GM23338 (cell line): ENCODE results near the gene ANKFY1. TPM values are rescaled to one million over a fixed set of nuclear protein-coding genes. Genes with fewer than 3 reads are reported as not detected.

Experiments used
- ATAC-seq: fragments of 200-7000 bp; cut with Tn5 transposase; 3 replicates; pipeline ENCODE4 v1.9.1; 2020
- DNase-seq: peaks from one replicate; pipeline ENCODE4 v3.0.0-alpha.2; 2015; ENCODE audit warnings: low spot score
- H2AFZ ChIP-seq: fragments of 200-600 bp; sonication (generic); 2 replicates; pipeline ENCODE4 v1.8.0; 2016; ENCODE audit warnings: antibody characterized with exemption, mild to moderate bottlenecking, moderate library complexity
- H3F3A ChIP-seq: fragments of 200-600 bp; sonication (generic); replicated peaks from 2 replicates; pipeline ENCODE4 v1.8.0; 2017; ENCODE audit warnings: antibody characterized with exemption, mixed run types, low read depth
- H3K27ac ChIP-seq: fragments of 200-600 bp; sonication (generic); 2 replicates; pipeline ENCODE4 v1.6.1; 2016; ENCODE audit warnings: low read depth
- H3K27me3 ChIP-seq: fragments of 200-600 bp; sonication (generic); 2 replicates; pipeline ENCODE4 v1.8.0; 2016; ENCODE audit warnings: mild to moderate bottlenecking, mixed run types, moderate library complexity; ENCODE audit not compliant: insufficient read depth
- H3K36me3 ChIP-seq: fragments of 200-600 bp; sonication (generic); 2 replicates; pipeline ENCODE4 v1.8.0; 2016; ENCODE audit warnings: mild to moderate bottlenecking; ENCODE audit not compliant: insufficient read depth
- H3K4me1 ChIP-seq: fragments of 200-600 bp; sonication (generic); 2 replicates; pipeline ENCODE4 v1.8.0; 2016; ENCODE audit warnings: mild to moderate bottlenecking, moderate library complexity; ENCODE audit not compliant: insufficient read depth
- H3K4me2 ChIP-seq: fragments of 200-600 bp; sonication (generic); 2 replicates; pipeline ENCODE4 v1.7.1; 2017; ENCODE audit warnings: mixed run types
- H3K4me3 ChIP-seq: fragments of 200-600 bp; sonication (generic); 2 replicates; pipeline ENCODE4 v1.6.1; 2016; ENCODE audit warnings: mixed run types
- H3K79me2 ChIP-seq: fragments of 200-600 bp; sonication (generic); replicated peaks from 2 replicates; pipeline ENCODE4 v1.8.0; 2017; ENCODE audit warnings: mild to moderate bottlenecking; ENCODE audit not compliant: insufficient read depth
- H3K9me2 ChIP-seq: fragments of 200-600 bp; sonication (generic); 2 replicates; pipeline ENCODE4 v1.8.0; 2017; ENCODE audit not compliant: insufficient read depth
- H4K20me1 ChIP-seq: fragments of 200-600 bp; sonication (generic); replicated peaks from 2 replicates; pipeline ENCODE4 v1.8.0; 2017; ENCODE audit warnings: mild to moderate bottlenecking; ENCODE audit not compliant: insufficient read depth
- H3K27ac Mint-ChIP-seq: 2 replicates; pipeline ENCODE4 v1.8.0; 2020; ENCODE audit warnings: inconsistent platforms, mild to moderate bottlenecking, moderate library complexity, mixed read lengths
- H3K27me3 Mint-ChIP-seq: 3 replicates; pipeline ENCODE4 v1.8.0; 2022; ENCODE audit warnings: low read depth, mild to moderate bottlenecking, moderate library complexity, mixed read lengths, inconsistent platforms; ENCODE audit not compliant: insufficient read depth, poor library complexity
- H3K36me3 Mint-ChIP-seq: 3 replicates; pipeline ENCODE4 v1.8.0; 2021; ENCODE audit warnings: low read depth, mild to moderate bottlenecking, inconsistent platforms, moderate library complexity, mixed read lengths
- H3K4me1 Mint-ChIP-seq: 3 replicates; pipeline ENCODE4 v1.8.0; 2020; ENCODE audit warnings: mild to moderate bottlenecking, inconsistent platforms, mixed read lengths
- H3K4me3 Mint-ChIP-seq: 3 replicates; pipeline ENCODE4 v1.8.0; 2021; ENCODE audit warnings: moderate library complexity, mild to moderate bottlenecking, inconsistent platforms, mixed read lengths
- H3K9me3 Mint-ChIP-seq: 3 replicates; pipeline ENCODE4 v1.8.0; 2020; ENCODE audit warnings: moderate library complexity, mild to moderate bottlenecking, inconsistent platforms, mixed read lengths
- CTCF ChIP-seq, 2 experiments: fragments of 200-600 bp in 1 of 2; sonication (generic) in 1 of 2; conservative IDR thresholded peaks; 2 replicates each; pipeline versions ENCODE4 v1.5.1 to v1.6.1; 2016 to 2017; ENCODE audit warnings: antibody characterized with exemption in 2 of 2, low read depth in 2 of 2, mild to moderate bottlenecking in 2 of 2, moderate library complexity in 1 of 2
- ETS1 ChIP-seq: IDR thresholded peaks from 2 replicates; pipeline ENCODE4 v1.6.1; 2016; ENCODE audit warnings: antibody characterized with exemption
- EZH2 ChIP-seq: fragments of 200-600 bp; sonication (generic); IDR thresholded peaks from one replicate; pipeline ENCODE4 v1.8.0; 2017; ENCODE audit warnings: antibody characterized with exemption, mild to moderate bottlenecking, low read depth; ENCODE audit not compliant: unreplicated experiment
- EZH2phosphoT487 ChIP-seq: fragments of 200-600 bp; sonication (generic); IDR thresholded peaks from one replicate; pipeline ENCODE4 v1.8.1; 2018; ENCODE audit warnings: antibody characterized with exemption; ENCODE audit not compliant: unreplicated experiment
- JUNB ChIP-seq: IDR thresholded peaks from one replicate; pipeline ENCODE4 v1.6.1; 2016; ENCODE audit warnings: antibody characterized with exemption; ENCODE audit not compliant: unreplicated experiment
- NANOG ChIP-seq: IDR thresholded peaks from 2 replicates; pipeline ENCODE4 v1.6.1; 2016; ENCODE audit warnings: antibody characterized with exemption, borderline replicate concordance
- POLR2AphosphoS5 ChIP-seq: IDR thresholded peaks from 2 replicates; pipeline ENCODE4 v1.6.1; 2016; ENCODE audit warnings: antibody characterized with exemption, low read depth
- REST ChIP-seq: IDR thresholded peaks from one replicate; pipeline ENCODE4 v1.6.1; 2018; ENCODE audit warnings: antibody characterized with exemption; ENCODE audit not compliant: unreplicated experiment
- ZNF331 ChIP-seq: fragments of 250-450 bp; sonication (Bioruptor Pico); IDR thresholded peaks from 2 replicates; pipeline ENCODE4 v1.5.0; 2020; ENCODE audit warnings: low read depth, mild to moderate bottlenecking, moderate library complexity
- polyA plus RNA-seq: library from polyadenylated mRNA; unstranded; fragments of >200 nt; fragmentation: Nextera tagmentation; extraction: Ambion mirVana; gene quantifications from 2 replicates; pipeline ENCODE4 v1.2.1, GENCODE V29; 2016
- total RNA-seq: library from RNA; depleted of rRNA; stranded (reverse); fragments of >200 nt; shearing (Covaris generic); gene quantifications from 2 replicates; pipeline ENCODE4 v1.2.3, GENCODE V29; 2014

The ANKFY1 gene
- total and polyA plus RNA-seq, 2 experiments from 2014 or later, result 12.9 to 44.4 TPM

DNA sequence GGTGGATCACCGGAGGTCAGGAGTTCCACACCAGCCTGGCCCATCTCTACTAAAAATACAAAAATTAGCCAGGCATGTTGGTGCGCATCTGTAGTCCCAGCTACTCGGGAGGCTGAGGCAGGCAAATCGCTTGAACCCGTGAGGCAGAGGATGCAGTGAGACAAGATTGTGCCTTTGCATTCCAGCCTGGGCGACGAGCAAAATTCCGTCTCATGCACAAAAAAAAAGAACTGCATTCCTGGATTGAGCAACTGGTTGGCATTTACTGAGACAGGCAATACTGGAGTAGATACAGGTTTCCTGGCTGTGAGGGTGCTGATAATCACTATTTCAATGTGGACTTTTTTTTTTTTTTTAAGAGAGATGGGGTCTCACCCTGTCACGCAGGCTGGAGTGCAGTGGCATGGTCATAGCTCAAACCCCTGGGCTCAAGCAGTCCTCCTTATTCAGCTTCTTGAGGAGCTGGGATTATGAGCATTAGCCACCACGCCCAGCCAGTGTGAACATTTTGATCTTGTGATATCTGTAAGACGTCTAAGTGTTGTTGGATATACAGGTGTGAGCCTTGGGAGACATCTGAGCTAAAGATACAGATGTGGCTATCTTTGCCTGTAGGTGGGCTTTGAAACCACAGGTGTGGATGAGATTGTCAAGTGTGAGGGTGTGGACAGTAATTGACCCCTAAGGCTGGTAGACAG is 115.0 kb downstream of the ANKFY1 start (continued):
- TF ChIP-seq CTCF (conservative IDR thresholded peaks at IDR 0.05; ENCODE audit: low read depth in 2 of 2) (no peak), ETS1 (no peak), EZH2 (no peak)

- H3K9me2 ChIP-seq, result no peaks in the 10 kb centered on the region
- peaks cover 5% of the 10 kb centered on the region; the same call in 1 of the 2 replicates for H3K4me1 ChIP-seq
- no peaks in the 10 kb centered on the region for H3K79me2 ChIP-seq
- peaks cover 8% of the 10 kb centered on the region for H3K27me3 Mint-ChIP-seq
- H3K4me3 Mint-ChIP-seq, result no peak overlapping the region
- H3F3A ChIP-seq, result no peaks in the 10 kb centered on the region
- no peak overlapping the region for H2AFZ ChIP-seq
- no peak overlapping the region for H3K27ac ChIP-seq
- no peak for DNase-seq
- H3K36me3 ChIP-seq, result no peaks in the 10 kb centered on the region
- no peak for ATAC-seq
- 0 out of 3 replicates have a peak, but pooled peaks cover 2% of the 10 kb centered on the region for H3K36me3 Mint-ChIP-seq
- H3K4me3 ChIP-seq, result no peak overlapping the region
- H3K4me2 ChIP-seq, result no peak overlapping the region
- no peak overlapping the region for H3K27ac Mint-ChIP-seq
- no peaks in the 10 kb centered on the region for H4K20me1 ChIP-seq
- no peaks in the 10 kb centered on the region for H3K27me3 ChIP-seq
- H3K4me1 Mint-ChIP-seq, result peaks cover 2% of the 10 kb centered on the region; the same call in 2 of the 3 replicates
- H3K9me3 Mint-ChIP-seq, result peaks cover 3% of the 10 kb centered on the region; the same call in 1 of the 3 replicates
- TF ChIP-seq POLR2AphosphoS5 (no peak), NANOG (no peak), CTCF (conservative IDR thresholded peaks at IDR 0.05; ENCODE audit: low read depth in 2 of 2) (no peak), REST (no peak), JUNB (no peak), ZNF331 (no peak), EZH2phosphoT487 (no peak)
Observed at GRCh38 chr17:4147751-4148310, 115.9 kb downstream of the ANKFY1 start.
